ENCODE results near the gene ITPK1. TPM values are rescaled to one million over a fixed set of nuclear protein-coding genes. Genes with fewer than 3 reads are reported as not detected.

ITPK1 gene
- total RNA-seq, 2 experiments from 2014 or later = 28.1 to 35.2 TPM

DNA sequence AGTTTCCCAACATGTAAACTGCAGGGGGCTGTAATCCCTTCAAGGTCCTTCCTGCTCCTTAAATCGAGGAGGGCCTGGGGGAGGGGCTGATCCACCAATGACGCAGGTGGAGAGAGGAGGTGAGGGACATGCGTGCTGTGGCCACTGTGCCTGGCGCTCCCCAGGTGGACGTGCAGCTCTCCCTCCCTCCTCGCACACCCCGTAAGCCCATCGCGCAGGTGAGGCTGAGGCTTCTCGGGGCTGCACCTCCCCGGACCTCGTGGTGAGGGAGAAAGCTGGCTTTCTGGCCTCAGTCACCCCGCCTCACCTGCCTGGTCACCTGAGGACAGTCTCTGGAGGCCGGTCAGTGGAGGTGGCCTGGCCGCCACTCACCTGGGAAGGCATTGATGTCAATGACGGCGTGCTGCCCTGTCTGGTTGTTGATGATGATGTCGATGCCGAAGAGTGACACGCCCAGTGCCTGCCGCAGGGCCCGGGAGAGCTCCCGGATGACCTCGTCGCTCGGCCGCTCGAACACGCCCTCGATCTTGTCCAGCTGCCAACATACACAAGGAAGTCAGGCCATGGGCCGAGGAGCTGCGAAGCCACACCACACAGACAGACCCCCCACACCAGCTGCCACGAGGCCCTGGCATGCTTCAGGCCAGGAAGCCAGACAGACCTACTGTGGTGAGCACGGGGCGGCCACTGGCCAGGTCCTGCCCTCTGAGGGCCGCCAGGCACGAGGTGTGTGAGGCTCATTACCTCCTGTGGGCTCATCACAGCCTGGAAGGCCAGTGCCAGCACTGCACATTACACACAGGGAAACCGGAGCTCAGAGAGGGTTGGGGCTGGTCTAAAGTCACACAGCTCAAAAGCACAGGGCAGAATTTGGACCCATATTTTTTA lies 169.5 kb downstream of the ITPK1 start:
- no peaks in the 10 kb centered on the region for H3K27me3 Mint-ChIP-seq
- POLR2A ChIA-PET = no interaction called here
- CTCF ChIA-PET = no interaction called here
- no peaks in the 10 kb centered on the region for H3K9me3 Mint-ChIP-seq
- H3K36me3 Mint-ChIP-seq = peaks cover 4% of the 10 kb centered on the region
- intact Hi-C loops (cut with micrococcal nuclease) = no loop called here
- no peak overlapping the region for H3K27ac Mint-ChIP-seq
- no peak overlapping the region for H3K4me3 Mint-ChIP-seq
- no peaks in the 10 kb centered on the region for H3K4me1 Mint-ChIP-seq (ENCODE audit: low read depth)
- no peak for DNase-seq

GRCh38 chr14:92945544-92945943 lies 170.2 kb downstream of the ITPK1 start:
- DNase-seq = no peak
- H3K4me3 Mint-ChIP-seq = no peak overlapping the region
- intact Hi-C loops (cut with micrococcal nuclease) = no loop called here
- peaks cover 2% of the 10 kb centered on the region for H3K36me3 Mint-ChIP-seq
- no peaks in the 10 kb centered on the region for H3K27me3 Mint-ChIP-seq
- no peaks in the 10 kb centered on the region for H3K4me1 Mint-ChIP-seq (ENCODE audit: low read depth)
- ChIA-PET POLR2A (no interaction called here), CTCF (no interaction called here)
- no peak overlapping the region for H3K27ac Mint-ChIP-seq
- no peaks in the 10 kb centered on the region for H3K9me3 Mint-ChIP-seq

GRCh38 chr14:92944976-92945375 lies 170.7 kb downstream of the ITPK1 start:
- CTCF ChIA-PET = no interaction called here
- no peak for DNase-seq
- intact Hi-C loops (cut with micrococcal nuclease) = no loop called here
- H3K27ac Mint-ChIP-seq = no peak overlapping the region
- no peak overlapping the region for H3K4me3 Mint-ChIP-seq
- no peaks in the 10 kb centered on the region for H3K9me3 Mint-ChIP-seq
- POLR2A ChIA-PET = no interaction called here
- H3K36me3 Mint-ChIP-seq = peaks cover 2% of the 10 kb centered on the region
- no peaks in the 10 kb centered on the region for H3K4me1 Mint-ChIP-seq (ENCODE audit: low read depth)
- no peaks in the 10 kb centered on the region for H3K27me3 Mint-ChIP-seq

DNA sequence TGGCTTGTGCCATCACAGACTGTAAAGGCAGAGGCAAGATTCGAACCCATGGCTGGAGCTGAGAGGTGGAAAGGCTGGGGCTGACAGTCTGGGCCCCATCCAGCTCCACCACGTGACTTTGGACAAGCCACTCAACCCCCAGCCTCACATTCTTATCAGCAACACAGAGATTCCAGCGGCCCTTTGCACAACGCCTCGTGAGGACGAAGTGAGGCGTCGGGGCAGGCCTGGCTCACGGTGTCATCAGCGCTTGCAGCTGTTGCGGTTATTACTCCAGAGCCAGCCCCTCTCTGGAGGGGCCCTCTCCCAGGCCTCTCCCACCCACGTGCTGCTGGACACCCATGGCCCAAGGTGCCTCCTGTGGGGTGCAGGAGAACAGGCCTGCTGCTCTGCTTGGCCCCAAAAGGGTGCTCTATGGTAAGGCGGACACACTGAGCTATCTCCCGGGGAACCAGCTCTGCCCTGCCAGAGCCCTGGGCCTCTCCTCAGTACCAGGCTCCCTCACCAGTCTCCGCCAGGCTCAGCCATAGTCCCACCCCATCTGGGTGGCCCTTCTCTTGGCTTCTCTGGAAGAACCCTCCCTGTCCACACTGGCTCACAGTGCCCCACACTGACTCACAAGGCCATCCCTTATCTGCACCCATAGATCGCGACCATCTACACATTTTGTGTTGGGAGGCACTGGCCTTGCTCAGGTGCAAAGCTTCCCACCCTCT lies 171.7 kb downstream of the ITPK1 start:
- intact Hi-C loops (cut with micrococcal nuclease) = no loop called here
- no peaks in the 10 kb centered on the region for H3K27me3 Mint-ChIP-seq
- no peak overlapping the region for H3K27ac Mint-ChIP-seq
- POLR2A ChIA-PET = no interaction called here
- H3K4me3 Mint-ChIP-seq = no peak overlapping the region
- H3K4me1 Mint-ChIP-seq (ENCODE audit: low read depth) = no peaks in the 10 kb centered on the region
- no peak for DNase-seq
- no peaks in the 10 kb centered on the region for H3K36me3 Mint-ChIP-seq
- CTCF ChIA-PET = no interaction called here
- no peaks in the 10 kb centered on the region for H3K9me3 Mint-ChIP-seq

DNA sequence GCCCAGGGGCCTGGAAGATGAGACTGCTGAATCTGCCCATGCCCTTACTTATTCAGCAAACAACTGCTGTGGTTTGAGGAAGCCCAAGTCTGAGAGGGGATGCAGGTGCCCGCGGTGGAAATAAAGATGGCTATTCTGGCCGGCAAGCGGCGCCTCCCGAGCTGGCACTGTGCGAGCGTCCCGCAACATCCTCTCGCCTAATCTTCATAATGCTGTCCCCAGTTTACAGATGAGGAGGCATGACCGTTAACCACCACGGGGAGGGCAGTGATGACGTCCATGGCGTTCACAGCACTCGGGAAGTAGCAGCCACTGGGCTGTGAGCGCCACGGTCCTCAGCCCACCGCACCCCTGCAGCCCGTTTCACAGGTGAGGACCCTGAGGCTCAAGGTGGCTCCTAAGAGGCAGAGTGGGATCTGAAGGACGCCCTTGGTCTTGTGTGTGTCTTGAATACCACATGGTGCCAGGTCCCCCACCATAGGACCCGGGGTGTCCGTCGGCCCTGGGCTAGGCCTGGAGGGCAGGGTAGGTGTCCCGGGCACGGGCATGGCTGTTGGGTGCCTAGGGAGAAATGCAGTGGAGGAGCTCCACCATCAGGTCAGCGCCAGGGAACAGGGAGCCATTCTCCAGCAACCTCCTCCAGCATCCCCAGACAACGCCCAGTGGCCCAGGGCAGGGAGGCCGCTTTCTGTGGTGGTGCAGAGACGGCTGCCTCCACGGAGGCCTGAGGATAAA lies 172.6 kb downstream of the ITPK1 start:
- ChIA-PET POLR2A (no interaction called here), CTCF (no interaction called here)
- H3K36me3 Mint-ChIP-seq = no peaks in the 10 kb centered on the region
- no peaks in the 10 kb centered on the region for H3K9me3 Mint-ChIP-seq
- no peak overlapping the region for H3K4me3 Mint-ChIP-seq
- no peaks in the 10 kb centered on the region for H3K27me3 Mint-ChIP-seq
- intact Hi-C loops (cut with micrococcal nuclease) = no loop called here
- no peak overlapping the region for H3K27ac Mint-ChIP-seq
- DNase-seq = no peak
- H3K4me1 Mint-ChIP-seq (ENCODE audit: low read depth) = no peaks in the 10 kb centered on the region

- no peak for DNase-seq
- no peak overlapping the region for H3K4me3 Mint-ChIP-seq
- ChIA-PET CTCF (no interaction called here), POLR2A (no interaction called here)
- no peaks in the 10 kb centered on the region for H3K27me3 Mint-ChIP-seq
- H3K27ac Mint-ChIP-seq = no peak overlapping the region
- H3K4me1 Mint-ChIP-seq (ENCODE audit: low read depth) = no peaks in the 10 kb centered on the region
- intact Hi-C loops (cut with micrococcal nuclease) = no loop called here
- no peaks in the 10 kb centered on the region for H3K9me3 Mint-ChIP-seq
- H3K36me3 Mint-ChIP-seq = no peaks in the 10 kb centered on the region
These were observed 173.1 kb downstream of the ITPK1 start for GRCh38 chr14:92942576-92942975.

DNA sequence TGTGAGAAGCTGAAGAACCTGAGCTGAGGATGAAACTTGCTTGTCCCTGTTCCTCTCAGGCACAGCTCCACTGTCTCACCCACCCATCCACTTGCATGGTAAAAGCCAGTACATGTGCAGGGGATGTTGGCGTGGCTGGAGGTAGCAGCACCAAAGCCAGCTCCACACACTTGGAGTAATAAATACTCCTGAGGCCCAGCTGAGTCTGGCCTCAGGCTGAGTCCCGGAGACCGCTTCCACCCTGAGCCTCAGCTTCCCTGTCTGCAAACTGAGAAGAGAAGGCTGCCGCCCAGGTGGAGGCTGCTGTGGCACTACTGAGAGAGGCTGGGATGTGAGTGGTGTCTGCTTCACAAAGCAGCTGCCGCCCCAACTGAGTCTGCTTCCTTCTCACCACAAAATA lies 173.6 kb downstream of the ITPK1 start:
- H3K4me3 Mint-ChIP-seq = no peak overlapping the region
- no peaks in the 10 kb centered on the region for H3K36me3 Mint-ChIP-seq
- intact Hi-C loops (cut with micrococcal nuclease) = no loop called here
- no peaks in the 10 kb centered on the region for H3K27me3 Mint-ChIP-seq
- H3K9me3 Mint-ChIP-seq = no peaks in the 10 kb centered on the region
- H3K27ac Mint-ChIP-seq = no peak overlapping the region
- DNase-seq = no peak
- POLR2A ChIA-PET = no interaction called here
- CTCF ChIA-PET = no interaction called here
- H3K4me1 Mint-ChIP-seq (ENCODE audit: low read depth) = no peaks in the 10 kb centered on the region

GRCh38 chr14:92941531-92941930 lies 174.2 kb downstream of the ITPK1 start:
- intact Hi-C loops (cut with micrococcal nuclease) = no loop called here
- ChIA-PET CTCF (no interaction called here), POLR2A (no interaction called here)
- Mint-ChIP-seq H3K27me3 (no peaks in the 10 kb centered on the region), H3K27ac (no peak overlapping the region), H3K4me1 (ENCODE audit: low read depth) (no peaks in the 10 kb centered on the region), H3K4me3 (no peak overlapping the region), H3K9me3 (no peaks in the 10 kb centered on the region), H3K36me3 (no peaks in the 10 kb centered on the region)
- no peak for DNase-seq

DNA sequence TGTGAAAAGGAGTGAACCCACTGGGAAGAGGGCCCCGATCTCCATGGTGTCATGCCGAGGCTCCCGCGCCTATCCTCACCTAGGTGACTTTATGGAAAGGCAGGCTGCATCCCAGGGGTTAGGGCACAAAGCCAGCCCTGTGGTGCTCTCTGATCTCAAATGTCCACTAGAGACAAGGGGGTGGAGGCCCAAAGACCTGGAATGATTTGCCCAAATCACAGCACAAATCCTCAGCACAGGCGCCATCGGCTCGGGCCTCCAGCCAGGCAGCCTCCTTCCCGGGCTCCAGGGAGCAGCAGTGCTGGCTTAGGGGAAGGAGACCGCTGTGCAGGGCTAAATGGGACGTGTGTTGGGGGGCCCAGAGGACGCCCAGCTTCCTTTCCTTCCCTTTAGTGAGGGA lies 175.2 kb downstream of the ITPK1 start:
- Mint-ChIP-seq H3K27me3 (no peaks in the 10 kb centered on the region), H3K9me3 (no peaks in the 10 kb centered on the region), H3K36me3 (no peaks in the 10 kb centered on the region), H3K4me3 (no peak overlapping the region), H3K27ac (no peak overlapping the region), H3K4me1 (ENCODE audit: low read depth) (no peaks in the 10 kb centered on the region)
- POLR2A ChIA-PET = no interaction called here
- intact Hi-C loops (cut with micrococcal nuclease) = no loop called here
- CTCF ChIA-PET = no interaction called here
- no peak for DNase-seq

DNA sequence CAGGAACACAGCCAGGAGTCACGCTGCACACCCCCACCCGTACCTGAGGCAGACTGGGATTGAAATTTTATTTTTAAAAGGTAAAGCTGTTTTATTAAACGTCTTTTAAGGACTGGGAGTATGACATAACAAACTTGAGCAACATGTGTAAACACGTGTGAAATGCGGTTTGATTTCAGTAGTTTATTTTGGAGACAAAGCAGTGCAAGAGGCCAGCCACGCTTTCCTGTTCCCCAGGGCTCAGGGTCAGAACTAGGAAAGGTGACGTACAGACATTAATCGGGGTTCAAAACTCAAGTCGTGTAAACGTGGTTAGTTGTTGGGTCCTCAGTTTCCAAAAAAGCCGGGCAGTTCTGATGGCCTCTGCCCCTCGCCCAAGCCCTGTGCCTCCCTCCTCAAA lies 176.0 kb downstream of the ITPK1 start:
- Mint-ChIP-seq H3K27ac (no peak overlapping the region), H3K36me3 (no peaks in the 10 kb centered on the region), H3K4me3 (no peak overlapping the region), H3K27me3 (no peaks in the 10 kb centered on the region), H3K9me3 (no peaks in the 10 kb centered on the region), H3K4me1 (ENCODE audit: low read depth) (no peaks in the 10 kb centered on the region)
- intact Hi-C loops (cut with micrococcal nuclease) = no loop called here
- CTCF ChIA-PET = interaction anchor here (1.3 kb wide), 1 partner anchor 12 kb away, joined by 6 read pairs; no protein-coding TSS in a partner anchor
- POLR2A ChIA-PET = no interaction called here
- no peak for DNase-seq

DNA sequence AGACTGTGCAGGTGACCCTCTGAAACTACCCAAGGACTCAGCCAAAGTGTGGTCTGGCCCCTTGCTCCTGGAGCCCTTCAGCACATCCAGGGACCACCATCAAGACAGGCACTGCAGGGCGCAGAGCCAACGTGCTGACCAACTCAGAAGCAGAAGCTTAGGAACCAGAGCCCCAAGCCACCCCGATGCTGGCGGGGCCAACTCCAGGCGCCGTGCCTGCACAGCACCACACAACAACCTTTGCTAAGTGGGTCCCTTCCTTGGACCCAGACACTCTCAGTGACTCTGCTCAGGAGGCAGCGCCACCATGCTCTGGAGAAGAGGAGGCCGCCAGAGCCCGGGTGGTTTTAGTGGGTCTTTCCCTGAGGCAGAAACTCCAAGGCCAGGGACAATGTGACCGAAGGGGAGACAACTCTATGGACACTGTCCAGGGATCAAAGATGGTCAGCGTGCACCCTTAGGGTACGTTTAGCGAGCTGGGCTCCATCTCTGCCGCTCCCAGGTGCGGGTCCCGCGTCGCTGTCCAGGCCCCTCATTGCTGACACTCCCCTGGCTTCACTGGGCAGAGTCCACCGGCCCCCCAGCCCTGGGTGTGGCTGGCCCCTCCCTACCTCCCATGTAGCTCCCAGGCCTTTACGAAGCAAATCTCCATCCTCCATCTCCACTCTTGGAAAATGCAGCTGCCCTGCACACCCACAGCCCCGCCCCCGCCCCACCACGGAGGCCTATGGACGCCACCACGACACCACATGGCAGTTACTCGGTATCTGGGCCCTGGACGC lies 176.6 kb downstream of the ITPK1 start:
- H3K36me3 Mint-ChIP-seq = no peaks in the 10 kb centered on the region

More for the DNA sequence above, 176.6 kb downstream of the ITPK1 start:
- Mint-ChIP-seq H3K27ac (peak overlapping the region; percentile 18), H3K27me3 (no peaks in the 10 kb centered on the region), H3K9me3 (no peaks in the 10 kb centered on the region), H3K4me1 (ENCODE audit: low read depth) (no peaks in the 10 kb centered on the region), H3K4me3 (no peak overlapping the region)
- POLR2A ChIA-PET = no interaction called here
- intact Hi-C loops (cut with micrococcal nuclease) = no loop called here
- no peak for DNase-seq
- CTCF ChIA-PET = interaction anchor here (1.3 kb wide), 1 partner anchor 13 kb away, joined by 6 read pairs; no protein-coding TSS in a partner anchor

Measured in activated CD4-positive, alpha-beta memory T cell treated with anti-CD3 and anti-CD28 coated beads for 36 hours (primary cell).